Stimulated activated CD8-positive, alpha-beta memory T cell treated with anti-CD3 and anti-CD28 coated beads, Interleukin-7, amount 100 ng/mL, for 1 hour (primary cell): Measurements from ENCODE around the gene PEX5.
"Not testable (repeated sequence)": the region's sequence is repeated elsewhere in the genome, so short reads cannot be mapped to it uniquely, and the experiment has no call there.

Source experiments
- DNase-seq, 2 donors: peaks; one replicate each; pipeline ENCODE4 v3.0.0-alpha.2; 2020; ENCODE audit warnings: low read depth in 2 of 2

PEX5 gene

DNA sequence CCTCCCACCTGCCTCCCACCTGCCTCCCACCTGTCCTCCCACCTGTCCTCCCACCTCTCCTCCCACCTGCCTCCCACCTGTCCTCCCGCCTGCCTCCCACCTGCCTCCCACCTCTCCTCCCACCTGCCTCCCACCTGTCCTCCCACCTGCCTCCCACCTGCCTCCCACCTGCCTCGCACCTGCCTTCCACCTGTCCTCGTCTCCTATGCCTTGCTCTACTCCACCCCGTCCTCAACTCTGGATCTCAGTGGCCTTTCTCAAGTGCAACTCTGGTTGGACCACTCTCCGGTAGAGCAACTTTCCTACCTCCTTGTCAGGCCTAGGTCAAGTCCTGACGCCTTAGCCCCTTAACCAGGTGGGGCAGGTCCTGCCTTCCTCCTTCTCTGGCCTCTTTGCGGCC lies 29.3 kb upstream of the PEX5 start:
- no peak for DNase-seq

DNA sequence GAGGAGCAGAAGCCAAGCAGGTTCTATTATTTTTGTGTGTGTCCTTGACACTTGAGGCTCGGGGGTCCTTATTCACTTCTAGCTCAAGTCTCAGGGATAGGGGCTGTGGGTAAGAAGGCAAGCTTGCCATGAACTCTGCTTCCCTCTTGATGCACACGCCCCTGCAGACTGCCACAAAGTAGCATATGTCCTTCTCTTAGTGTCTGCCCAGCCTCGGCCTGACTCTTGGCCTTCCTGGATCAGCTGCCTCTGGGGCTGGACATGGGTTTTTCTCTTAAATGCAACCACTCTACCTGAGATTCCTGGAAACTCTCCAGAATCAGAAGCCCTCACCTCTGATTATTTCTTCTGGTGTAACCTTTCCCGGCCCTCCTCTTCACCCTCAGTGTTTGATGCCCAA lies 28.2 kb upstream of the PEX5 start:
- DNase-seq: no peak

DNA sequence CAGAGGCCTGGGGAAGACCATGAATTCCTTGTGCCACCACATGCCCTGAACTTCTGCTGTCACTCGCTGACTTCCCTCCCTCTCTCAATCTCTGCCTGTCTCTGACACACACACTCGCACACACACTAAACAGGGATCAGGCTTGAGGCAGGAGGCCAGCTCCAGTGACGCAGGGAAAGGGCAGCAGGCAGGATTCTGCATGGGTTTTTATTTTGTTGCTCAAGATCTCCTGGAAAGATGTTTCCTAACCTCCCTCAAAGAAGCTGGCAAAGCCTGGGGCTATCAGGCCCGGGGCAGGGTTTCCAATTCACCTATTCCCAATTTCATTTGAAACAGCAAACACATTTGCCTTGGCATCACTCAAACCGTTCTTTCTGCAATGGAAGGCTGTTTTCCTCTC lies 27.7 kb upstream of the PEX5 start:
- no peak for DNase-seq

DNA sequence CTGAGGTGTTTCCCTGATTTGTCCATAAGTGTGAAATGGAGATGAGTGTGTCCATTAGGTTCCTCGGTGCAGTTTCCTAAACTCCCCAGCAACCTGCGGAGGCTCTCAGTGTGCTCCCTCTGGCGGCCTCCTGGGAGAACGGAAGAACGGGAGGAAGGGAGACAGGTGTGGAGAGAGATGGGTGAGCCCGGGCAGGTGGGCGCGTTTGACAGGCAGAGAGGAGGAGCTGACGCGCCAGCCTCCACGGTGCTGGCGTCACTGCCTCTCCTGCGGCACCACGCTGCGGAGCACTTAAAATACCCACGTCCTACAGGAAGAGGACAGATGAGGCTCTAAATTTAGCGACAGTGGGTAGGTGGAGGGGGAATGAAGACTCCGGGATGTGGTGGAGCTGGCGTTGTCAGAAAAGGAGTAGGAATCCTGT lies 26.8 kb upstream of the PEX5 start:
- no peak for DNase-seq

DNA sequence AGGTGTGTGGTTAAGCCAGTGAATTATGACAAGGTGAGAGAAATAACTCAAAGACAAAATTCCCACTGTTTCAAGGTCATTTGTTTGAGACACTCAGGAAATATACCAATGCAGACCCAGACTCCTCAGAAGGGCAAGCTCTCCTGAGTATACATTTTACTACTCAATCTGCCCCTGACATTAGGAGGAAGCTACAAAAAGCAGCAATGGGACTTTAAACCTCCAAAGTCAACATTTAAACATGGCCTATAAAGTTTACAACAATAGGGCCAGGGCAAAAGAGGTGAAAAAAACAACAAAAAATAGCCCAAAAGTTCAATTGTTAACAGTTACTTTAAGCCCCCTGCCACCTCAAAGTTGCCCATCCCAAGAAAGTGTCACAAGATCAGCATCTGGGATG lies 19.5 kb upstream of the PEX5 start:
- DNase-seq: no peak

DNA sequence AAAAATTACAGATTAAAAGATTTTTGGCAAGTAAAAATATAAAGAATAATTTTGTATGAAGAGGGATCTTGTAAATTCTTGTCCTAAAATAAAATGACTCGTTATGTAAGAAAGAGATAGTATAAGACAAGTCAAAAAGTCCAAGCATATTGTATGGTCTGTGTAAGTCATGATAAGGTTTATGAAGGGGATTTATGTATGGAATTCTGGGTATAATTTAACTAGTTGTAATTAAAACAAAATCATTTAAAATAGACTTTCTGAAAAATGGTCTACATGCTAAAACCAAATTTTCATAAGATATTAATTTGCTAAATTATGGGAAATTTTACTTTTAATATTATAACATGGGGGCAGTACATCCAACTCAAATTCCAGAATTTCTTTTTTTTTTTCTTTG lies 17.6 kb upstream of the PEX5 start:
- no peak for DNase-seq

DNA sequence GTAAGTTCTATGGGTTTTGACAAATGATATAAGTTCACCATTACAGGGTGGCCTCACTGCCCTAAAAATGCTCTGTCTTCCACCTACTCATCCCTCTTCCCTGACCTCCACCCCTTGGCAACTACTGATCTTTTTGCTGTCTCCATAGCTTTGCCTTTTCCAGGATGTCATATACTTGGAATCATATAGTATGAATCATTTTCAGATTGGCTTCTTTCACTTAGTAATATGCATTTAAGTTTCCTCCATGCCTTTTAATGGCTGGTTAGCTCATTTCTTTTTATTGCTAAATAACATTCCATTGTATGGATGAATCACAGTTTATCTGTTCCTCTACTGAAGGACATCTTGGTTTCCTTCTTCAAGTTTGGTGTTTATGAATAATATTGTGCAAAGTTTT lies 14.0 kb upstream of the PEX5 start:
- no peak for DNase-seq

DNA sequence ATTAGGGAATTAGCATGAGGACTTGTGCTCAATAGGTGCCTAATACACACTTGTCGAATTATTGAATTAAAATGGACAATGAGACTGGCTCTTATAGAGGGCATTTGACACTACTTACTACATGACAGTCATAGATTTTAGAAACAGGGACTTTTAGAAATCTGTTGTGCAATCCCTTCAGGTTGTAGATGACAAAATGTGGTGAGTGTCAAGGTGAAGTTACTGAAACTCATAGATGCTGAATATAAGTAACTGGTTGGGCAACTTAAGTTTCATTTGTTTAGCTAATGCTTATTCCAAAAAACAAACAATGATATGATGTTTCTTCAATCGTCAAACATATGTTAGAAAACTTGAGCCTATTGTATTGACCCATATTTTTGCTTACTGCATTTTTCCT lies 12.9 kb upstream of the PEX5 start:
- no peak for DNase-seq

DNA sequence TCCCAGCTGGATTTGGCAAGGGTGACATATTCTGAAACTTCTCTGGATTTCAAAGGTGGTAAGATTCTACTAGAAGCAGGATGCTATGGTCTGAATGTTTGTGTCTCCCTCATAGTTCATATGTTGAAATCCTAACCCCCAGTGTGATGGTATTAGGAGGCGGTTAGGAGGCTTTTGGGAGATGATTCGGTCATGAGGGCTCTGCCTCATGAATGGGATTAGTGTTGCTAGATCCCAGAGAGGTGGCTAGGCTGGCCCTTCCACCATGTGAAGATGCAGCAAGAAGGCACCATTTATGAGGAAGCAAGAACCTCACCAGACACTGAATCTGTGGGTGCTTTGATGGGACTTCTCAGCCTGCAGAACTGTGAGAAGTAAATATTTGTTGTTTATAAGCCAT lies 11.0 kb upstream of the PEX5 start:
- DNase-seq: no peak

DNA sequence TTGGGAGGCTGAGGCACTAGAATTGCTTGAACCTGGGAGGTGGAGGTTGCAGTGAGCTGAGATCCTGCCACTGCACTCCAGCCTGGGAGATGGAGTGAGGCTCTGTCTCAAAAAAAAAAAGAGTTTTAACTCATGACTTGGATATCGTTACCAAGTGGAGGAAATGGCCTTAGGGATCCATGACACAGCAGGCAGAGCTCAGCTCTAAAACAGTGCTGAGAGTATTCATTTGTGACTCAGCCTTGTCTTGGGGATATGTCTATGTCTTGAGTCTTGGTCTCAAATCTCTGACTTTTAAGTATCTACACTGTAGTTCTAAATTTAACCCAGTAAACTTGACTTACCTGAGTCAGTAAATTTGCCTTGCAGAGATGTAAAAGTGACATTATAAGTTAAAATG lies 8.8 kb upstream of the PEX5 start:
- DNase-seq: no peak

DNA sequence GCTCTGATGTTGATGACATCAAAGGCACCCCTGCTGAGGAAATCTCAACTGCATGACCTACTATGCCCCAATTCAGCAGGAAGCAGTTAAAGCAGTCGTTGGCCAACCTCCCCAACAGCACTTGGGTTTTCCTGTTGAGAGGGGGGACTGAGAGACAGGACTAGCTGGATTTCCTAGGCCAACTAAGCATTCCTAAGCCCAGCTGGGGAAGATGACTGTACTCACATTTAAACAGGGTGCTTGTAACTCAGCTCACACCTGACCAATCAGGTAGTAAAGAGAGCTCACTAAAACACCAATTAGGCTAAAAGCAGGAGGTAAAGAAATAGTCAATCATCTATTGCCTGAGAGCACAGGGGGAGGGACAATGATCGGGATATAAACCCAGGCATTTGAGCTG lies 3.4 kb upstream of the PEX5 start:
- not testable (repeated sequence) for DNase-seq

DNA sequence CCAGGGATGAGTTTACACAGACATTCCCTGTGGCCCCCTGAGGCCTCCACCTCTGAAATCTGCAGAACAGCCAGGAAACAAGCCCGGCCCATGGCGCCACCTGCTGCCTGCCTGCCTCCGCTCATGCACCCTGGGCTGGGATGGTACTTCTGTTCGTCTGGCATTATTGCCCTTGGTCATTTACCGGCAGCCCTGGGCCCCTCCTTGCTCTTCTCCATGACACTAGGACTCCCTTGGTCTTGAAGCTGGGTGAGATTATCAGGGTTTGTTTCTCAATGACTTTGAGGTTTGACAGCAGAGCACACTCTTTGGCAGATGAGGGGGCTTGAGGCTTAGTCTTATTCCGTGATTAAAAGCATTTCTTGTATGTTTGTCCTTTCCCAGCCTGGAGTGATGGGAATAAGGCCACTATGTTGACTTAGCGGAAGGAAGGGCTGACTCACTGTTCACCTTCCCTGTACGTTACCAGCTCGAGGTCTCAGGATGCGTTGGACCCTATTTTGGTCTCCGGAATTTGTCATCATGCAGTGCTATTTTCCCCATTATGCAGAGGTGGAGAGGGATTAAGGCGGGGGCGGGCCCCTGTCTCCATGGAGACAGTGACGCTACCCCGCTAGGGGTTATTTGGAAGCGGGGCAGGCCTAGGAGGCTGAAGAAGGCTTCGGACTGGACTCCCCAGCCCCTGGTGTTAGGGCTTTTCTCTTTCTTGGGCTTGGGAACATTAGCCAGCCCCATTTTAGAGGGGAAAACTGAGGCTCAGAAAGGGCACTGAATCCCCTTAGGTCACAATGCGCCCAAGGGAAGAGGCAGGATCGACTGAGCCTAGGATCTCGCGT lies 706 bp upstream of the PEX5 start:
- DNase-seq: peak in 1 of 2 donors; percentile 35

DNA sequence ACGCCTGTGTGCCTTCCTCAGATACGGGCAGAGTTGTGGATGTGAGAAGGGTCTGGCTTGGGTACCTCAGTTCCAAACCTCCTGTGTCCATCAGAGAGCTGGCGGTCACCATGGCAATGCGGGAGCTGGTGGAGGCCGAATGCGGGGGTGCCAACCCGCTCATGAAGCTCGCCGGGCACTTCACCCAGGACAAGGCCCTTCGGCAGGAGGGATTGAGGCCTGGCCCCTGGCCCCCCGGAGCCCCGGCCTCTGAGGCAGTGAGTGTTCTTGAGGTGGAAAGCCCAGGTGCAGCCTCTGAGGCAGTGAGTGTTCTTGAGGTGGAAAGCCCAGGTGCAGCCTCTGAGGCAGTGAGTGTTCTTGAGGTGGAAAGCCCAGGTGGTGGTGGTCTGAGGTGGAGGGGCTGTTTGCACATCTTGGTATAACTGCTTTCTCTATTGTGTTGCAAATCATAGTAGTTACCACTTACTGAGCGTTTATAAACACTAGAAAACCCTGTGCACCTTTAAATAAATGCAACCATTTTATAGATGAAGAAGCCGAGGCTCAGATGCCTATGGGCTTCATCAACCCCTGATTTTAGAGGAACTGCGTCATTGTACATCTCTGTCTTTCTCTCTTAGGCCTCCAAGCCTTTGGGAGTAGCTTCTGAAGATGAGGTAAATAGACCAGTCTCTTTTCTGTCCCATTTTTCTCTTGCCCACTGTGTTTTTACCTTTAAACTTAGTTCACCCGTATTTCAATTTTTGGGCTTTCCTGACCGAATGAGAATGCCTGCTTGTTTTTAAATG lies 976 bp downstream of the PEX5 start:
- DNase-seq: no peak

DNA sequence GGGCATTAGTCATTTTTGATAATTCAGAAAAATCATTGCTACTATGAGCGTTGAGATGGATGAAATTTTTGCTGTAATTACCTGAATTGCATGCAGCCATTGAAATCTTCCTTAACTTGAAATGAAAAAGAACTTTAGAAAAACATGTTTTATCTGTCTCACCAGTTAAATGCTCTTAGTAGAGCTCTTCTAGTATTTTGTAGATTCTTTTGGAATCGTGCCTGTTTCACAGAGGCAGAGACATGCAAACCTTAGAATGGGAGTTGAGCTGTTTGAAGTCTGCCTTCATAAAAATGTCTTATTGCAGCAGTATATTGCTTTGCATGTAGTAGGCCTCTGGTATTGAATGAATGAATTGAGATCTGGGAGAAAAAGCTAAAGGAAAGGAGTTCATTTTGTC lies 4.2 kb downstream of the PEX5 start:
- DNase-seq: no peak

DNA sequence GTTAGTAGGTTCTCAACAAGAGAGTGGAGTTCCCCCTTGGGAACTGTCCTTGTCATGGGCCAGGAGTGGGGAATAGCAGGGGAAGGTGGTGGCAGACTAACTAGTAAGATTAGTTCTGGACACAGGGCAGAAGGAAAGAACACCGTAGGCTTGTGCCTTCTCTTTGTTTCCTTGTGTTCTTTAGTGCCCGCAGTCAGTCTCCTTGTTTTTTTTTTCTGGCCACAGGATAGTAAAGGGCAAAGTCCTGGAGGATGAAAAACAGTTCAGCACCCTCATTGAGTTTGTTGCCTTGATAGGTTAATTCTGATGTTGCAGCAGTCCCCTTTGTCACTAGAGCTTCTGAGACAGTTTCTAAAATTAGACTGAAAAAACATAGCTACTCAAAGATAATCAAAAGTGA lies 8.4 kb downstream of the PEX5 start:
- DNase-seq: no peak

DNA sequence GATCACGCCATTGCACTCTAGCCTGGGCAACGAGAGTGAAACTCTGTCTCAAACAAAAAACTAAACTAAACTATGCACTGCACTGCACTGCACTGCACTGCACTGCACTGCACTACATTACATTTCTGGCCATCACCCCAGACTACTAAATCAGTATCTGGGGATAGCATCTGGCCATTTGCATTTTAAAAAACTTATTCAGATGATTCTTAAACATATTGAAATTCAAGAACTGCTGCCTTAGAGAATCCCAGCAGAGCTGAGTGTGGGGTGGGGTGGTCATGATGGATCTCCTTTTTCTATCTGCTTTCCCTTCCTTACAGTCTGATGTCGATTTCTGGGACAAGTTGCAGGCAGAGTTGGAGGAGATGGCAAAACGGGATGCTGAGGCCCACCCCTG lies 13.6 kb downstream of the PEX5 start:
- DNase-seq: no peak

DNA sequence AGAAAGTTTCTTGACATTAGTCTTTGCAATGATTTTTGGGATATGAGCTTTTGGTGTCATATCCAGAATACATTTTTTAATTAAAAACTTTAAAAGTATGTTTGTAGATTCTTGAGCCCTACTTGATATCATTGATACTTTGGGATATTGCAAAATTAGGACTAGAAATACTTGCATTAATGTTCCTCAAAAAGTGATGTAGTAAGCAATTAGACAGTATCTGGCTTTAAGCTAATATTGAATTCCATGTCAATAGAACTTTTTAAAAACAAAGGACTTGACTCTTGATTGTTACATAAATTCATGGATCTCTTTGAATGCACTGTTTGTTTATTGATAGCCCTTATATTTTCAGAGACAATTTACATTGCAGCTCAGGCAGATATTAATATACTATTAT lies 15.6 kb downstream of the PEX5 start:
- DNase-seq: no peak

DNA sequence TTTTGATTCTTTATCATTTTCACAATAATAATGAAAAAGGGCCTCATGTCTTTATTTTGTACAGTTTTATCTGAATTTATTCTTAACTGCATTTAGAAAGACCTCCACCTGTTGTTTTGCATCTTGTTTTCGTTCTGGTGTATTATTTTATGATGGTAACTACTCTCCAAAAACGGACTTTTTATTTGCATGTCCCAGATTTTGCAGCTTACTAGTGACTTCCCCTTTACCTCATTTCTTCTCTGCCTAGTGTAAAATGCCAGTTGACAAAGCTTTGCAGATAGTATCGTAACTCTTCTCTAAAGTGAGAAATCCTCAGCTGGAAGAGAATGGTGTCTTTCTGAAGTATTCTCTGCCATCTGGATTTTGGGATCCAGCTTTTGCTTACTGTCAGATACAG lies 17.2 kb downstream of the PEX5 start:
- no peak for DNase-seq

DNA sequence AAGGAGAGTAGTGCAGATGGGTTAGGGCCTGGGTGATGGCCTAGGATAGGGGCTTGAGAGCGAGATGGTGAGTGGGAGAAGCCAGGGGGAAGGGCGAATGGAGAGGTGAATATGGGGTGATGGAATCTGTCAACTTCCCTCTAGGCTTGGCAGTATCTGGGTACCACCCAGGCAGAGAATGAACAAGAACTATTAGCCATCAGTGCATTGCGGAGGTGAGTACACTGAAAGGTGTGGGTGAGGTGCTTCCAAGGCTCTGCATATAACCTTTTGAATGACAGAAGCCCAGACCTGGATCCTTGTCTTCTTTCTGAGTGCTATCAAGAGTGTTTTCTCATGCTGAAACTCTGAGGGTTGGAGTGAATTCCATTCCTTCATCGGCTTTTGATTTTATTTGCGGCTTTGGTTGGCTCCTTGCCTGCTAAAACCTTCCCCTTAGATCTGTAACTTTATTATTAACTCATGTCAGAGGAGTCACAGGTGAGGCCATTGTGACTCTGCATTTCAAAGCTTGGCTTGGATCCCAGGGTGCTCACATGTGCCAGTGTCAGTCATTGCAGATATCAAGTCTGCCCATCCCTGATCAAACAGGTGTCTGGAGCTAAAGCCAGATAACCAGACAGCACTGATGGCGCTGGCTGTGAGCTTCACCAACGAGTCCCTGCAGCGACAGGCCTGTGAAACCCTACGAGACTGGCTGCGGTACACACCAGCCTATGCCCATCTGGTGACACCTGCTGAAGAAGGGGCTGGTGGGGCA lies 18.6 kb downstream of the PEX5 start:
- DNase-seq: no peak

DNA sequence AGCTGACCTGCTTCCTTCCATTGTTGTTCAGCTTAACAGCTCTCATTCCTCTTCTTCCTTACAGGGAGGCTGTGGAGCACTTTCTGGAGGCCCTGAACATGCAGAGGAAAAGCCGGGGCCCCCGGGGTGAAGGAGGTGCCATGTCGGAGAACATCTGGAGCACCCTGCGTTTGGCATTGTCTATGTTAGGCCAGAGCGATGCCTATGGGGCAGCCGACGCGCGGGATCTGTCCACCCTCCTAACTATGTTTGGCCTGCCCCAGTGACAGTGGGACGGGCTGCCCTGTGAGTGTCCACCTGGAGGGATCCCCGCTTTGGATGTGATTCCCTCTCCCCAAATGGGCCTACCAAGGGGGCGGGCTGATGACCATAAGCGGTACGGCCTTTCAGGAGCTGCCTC lies 20.5 kb downstream of the PEX5 start:
- DNase-seq: no peak

DNA sequence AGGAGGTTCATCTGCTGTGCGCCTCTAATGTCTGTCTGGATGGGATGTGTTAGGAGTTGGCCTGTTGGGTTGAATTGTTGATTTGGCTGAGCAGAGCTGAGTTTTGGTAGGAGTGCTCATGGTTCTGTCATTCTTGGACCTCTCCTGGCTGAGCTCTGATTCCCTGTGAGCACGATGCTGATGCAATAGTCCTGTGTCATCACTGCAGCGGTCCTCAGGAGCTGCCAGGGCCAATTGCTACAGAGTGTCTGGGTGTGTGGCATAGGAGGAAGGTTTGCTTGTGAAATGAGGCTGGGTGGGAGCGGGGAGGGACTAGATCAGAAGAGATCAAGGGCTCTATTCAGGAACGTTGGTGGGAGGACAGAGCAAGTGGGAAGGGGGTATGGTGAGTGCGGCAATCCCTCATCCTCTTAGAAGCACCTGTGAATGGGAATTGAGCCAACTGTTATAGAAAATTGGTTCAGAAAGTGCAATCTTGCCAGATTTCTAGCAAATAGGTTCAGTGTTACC lies 21.2 kb downstream of the PEX5 start:
- DNase-seq: no peak

DNA sequence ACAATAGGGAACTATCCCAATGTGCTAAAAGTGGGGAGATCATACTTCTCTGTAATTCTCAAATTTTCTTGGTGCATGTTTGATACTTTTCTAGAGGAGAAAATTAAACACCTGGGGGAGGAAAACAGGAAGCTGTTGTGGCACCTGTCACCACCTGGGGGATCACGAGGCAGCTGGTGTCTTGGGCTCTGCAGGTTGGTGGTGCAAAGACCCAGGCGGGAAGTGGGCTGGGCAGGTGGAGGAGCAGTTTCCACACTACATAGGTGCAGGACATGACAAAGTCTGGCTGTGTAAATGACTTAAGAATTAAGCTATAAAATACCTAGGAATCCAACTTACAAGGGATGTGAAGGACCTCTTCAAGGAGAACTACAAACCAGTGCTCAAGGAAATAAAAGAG lies 23.2 kb downstream of the PEX5 start:
- DNase-seq: no peak
